Activated gamma-delta T cell treated with Interleukin-2 at 50 U/mL for 16 hours (primary cell): ENCODE results near the gene SLC47A1.
"Not testable (repeated sequence)": the region's sequence is repeated elsewhere in the genome, so short reads cannot be mapped to it uniquely, and the experiment has no call there.

ENCODE experiments used
- DNase-seq: peaks from one replicate; pipeline ENCODE4 v3.0.0-alpha.2; 2020

The SLC47A1 gene

GRCh38 chr17:19520641-19521040 lies 13.0 kb upstream of the SLC47A1 start:
- DNase-seq, result no peak

- DNase-seq, result no peak
Measured at GRCh38 chr17:19523690-19524089, 10.0 kb upstream of the SLC47A1 start.

GRCh38 chr17:19526950-19527349 lies 6.7 kb upstream of the SLC47A1 start:
- DNase-seq, result not testable (repeated sequence)

DNA sequence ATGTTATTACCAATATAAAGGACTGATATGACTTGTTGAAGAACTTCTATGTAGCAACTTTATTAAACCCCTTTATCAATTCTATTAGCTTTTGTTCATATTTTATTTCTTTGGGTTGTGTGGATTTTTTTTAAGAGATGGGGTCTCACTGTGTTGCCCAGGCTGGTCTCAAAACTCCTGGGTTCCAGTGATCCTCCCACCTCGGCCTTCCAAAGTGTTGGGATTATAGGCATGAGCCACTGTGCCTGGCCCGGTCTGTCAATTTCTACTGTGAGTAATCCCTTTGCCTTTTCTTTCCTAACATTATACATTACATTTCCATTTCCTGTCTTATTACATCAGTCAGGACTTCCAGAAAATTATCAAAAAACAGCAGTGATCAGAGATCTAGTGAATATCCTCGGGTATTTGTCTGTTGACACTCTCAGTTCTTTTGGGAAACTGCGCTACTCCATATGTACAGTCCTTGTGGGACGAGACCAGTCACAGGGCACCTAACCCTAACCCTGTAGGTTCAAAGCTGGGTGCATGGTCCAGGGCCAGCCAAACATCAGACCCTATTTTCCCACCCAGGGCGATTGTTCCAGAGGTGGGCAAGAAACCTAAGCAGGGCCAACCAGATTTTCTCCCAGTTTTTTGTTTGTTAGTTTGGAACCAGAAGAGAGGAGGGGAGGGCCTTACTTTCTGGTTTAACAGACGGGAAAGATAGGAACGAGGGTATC lies 1.7 kb upstream of the SLC47A1 start:
- DNase-seq, result no peak

DNA sequence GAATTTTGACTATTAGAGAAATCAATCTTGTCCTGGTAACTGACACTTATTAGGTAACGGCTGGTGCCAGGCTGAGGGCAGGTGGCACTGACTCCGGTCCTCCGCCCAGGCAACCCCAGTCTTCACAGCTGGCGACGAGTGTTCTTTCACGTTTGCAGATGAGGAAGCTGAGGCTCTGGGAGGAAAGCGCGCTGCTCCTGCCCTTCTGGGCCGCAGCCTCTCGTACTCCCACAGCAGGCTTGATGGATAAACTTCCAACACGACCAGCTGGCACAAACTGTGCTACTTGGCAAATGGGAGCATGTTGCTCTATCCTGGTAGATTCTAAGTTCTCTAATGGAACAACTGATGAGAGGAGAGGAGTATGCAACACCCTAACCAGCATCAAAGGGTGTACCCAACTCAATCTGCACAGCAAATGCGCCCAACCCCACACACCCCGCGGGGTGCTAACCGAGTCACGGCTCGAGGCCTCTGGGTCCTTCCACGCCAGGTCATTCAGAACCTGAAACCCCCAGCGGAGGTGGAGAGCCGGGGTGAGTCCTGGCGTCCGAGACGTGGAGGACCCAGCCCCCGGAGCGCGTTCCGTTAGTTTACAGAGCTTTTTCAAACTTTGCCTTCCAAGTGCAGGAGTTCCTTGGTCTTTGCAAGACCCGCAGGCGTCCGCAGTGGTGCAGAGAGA lies 477 bp upstream of the SLC47A1 start:
- DNase-seq, result no peak

DNA sequence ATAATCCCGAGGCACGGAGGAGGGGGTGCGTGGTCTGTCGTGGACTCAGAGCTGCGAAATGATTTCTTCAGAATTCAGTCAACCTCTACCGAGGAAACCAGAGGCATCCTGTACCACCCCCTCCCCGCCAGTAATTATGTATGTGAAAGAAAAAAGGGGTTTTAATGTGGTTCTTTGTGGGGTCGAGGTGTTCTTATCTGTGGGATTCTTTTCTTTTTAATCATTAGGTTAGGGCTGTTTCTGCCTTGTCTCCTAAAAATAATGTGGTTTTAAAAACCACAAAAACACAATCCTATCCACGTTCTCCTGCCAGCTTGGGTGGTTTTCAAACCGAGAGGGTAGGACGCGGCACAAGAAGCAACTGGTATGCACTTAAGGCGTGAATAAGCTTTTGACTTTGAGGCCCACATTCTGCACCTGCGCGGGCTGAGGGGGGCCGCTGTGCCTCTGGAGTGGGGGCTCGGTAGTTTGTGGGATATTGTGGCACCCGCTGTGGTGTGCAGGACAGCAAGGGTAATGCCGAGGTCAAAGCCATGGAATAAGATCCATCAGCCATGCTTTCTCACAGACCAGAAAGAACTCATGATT lies 1.0 kb downstream of the SLC47A1 start:
- DNase-seq, result no peak

DNA sequence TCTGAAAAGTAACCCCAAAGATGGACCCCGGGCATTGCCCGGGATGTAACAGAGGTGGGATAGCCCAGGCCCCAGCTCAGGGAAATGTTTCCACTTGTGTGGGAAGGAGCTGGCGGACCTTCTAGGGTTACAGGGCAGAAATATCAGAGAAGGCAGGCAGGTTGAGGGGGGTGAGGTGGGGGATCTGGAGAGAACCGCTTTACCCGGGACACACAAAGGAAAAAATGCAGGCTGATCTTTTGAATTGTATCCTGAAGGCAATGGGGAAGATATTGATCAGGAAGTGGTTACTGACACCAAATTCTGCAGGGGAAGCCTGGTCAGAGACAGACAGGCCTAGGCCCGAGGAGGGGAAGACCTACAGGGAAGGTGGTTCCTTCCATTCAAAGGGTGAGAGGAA lies 3.5 kb downstream of the SLC47A1 start:
- DNase-seq, result no peak

- DNase-seq, result no peak
Measured at GRCh38 chr17:19538095-19539039, 4.7 kb downstream of the SLC47A1 start.

DNA sequence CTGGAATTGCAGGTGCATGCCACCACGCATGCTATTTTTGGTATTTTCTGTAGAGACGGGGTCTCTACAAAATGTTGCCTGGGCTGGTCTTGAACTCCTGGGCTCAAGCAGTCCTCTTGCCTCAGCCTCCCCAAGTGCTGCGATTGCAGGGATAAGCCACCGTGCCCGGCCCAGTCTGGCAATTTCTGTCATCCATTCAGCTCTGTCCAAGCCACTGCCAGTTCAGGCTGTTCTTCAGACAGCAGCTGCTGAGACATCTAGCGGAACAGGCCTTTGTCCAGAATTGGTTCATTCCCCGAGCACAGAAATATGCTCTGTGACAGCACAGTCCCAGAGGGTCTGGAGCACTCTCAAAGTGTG lies 5.4 kb downstream of the SLC47A1 start:
- DNase-seq, result no peak

DNA sequence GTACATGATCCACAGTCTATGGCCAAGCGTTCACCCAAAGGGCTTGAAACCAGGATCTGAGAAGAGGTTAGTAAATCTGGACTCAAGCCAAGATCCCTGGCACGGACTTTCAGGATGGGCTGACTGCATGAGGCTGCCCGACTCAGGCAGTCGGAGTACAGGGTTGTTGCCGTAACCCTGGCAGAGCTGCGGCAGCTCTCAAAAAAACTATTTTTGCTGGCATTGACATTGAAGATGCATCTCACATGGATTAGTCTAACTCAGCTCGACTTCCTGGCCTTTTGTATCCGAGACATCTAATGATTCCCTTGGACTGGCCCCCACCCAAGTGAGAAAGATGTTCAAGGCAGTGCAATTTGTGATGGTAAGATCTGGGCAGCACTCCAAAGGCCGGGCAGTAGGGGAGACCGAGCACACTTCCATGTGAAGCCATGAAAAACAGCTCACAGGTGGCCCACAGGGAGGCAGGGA lies 6.2 kb downstream of the SLC47A1 start:
- DNase-seq, result no peak

GRCh38 chr17:19540706-19541370 lies 7.2 kb downstream of the SLC47A1 start:
- no peak for DNase-seq

GRCh38 chr17:19541445-19541844 lies 7.8 kb downstream of the SLC47A1 start:
- DNase-seq, result no peak

DNA sequence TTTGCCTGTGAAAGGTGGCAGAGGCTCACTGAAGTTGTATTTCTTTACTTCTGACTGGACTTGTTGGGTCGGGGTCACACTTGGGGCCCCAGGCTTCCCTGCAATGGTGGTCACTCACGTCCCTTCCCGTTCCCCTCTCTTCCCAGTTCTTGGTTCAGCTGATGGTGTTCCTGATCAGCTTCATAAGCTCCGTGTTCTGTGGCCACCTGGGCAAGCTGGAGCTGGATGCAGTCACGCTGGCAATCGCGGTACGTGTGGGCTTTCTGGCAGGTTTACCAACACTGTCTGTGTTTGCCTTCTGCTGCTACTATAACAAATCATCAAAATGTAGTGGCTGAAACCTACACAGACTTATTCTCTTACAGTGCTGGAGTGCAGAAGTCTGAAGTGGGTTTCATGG lies 8.6 kb downstream of the SLC47A1 start:
- DNase-seq, result no peak

- no peak for DNase-seq
Measured at GRCh38 chr17:19544366-19544765, 10.7 kb downstream of the SLC47A1 start.

- DNase-seq, result no peak
Measured at GRCh38 chr17:19546289-19547065, 12.8 kb downstream of the SLC47A1 start.

- no peak for DNase-seq
Measured at GRCh38 chr17:19549746-19550623, 16.3 kb downstream of the SLC47A1 start.

- DNase-seq, result no peak
Measured at GRCh38 chr17:19551165-19551564, 17.5 kb downstream of the SLC47A1 start.

DNA sequence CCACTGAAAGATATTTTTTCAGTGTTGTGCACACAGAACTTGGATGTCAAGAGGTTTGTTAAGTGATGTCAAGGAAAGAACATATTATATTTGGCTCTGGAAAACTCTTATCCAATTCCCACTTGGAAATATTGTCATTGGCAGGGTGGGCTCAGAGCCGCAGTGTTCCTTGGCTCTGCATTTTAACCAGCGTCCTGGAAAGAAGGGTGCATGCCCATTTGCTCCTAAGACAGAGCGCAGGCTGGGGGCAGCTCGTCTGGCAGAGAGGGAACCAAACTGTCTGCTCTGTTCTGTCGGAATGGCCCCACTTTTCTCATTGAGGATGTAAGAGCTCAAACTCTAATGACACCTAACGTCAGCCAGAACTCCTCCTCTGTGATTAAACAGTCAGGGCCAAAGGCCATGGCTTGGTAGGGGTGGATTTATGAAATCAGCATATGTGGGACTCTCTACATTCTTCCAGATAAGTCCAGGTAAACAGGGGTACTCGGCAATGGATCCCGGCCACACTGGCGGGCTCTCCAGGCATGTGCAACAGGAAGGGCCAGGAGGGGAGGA lies 18.0 kb downstream of the SLC47A1 start:
- no peak for DNase-seq

GRCh38 chr17:19553036-19553435 lies 19.4 kb downstream of the SLC47A1 start:
- no peak for DNase-seq

GRCh38 chr17:19554393-19554792 lies 20.7 kb downstream of the SLC47A1 start:
- DNase-seq, result no peak
